Psoas muscle (tissue), 8 donors: ENCODE results near the gene KLC3. TPM values are rescaled to one million over a fixed set of nuclear protein-coding genes. Genes with fewer than 3 reads are reported as not detected.

Experiments used
- ATAC-seq, 4 donors: fragments of 200-7000 bp; cut with Tn5 transposase; one replicate each; pipeline ENCODE4 v1.9.1; 2020; ENCODE audit warnings: moderate library complexity in 3 of 4, mild to moderate bottlenecking in 2 of 4
- DNase-seq, 2 donors: peaks; one replicate each; pipeline ENCODE4 v3.0.0-alpha.2; 2020
- H3K27ac ChIP-seq: fragments of 200-600 bp; one replicate; pipeline ENCODE4 v1.8.0; 2022
- H3K27me3 ChIP-seq, 3 donors: fragments of 200-600 bp in 1 of 3; one replicate each; pipeline versions ENCODE4 v1.6.1 to v1.8.0; 2013 to 2022; ENCODE audit warnings: low read length in 2 of 3, mild to moderate bottlenecking in 2 of 3, moderate library complexity in 1 of 3; ENCODE audit not compliant: insufficient read depth in 3 of 3
- H3K36me3 ChIP-seq, 2 donors: fragments of 200-600 bp in 1 of 2; one replicate each; pipeline versions ENCODE4 v1.6.1 to v1.8.0; 2013 to 2022; ENCODE audit warnings: low read depth in 1 of 2, mild to moderate bottlenecking in 1 of 2, moderate library complexity in 1 of 2; ENCODE audit not compliant: insufficient read depth in 1 of 2
- H3K4me1 ChIP-seq: fragments of 200-600 bp; one replicate; pipeline ENCODE4 v1.8.0; 2022
- H3K4me3 ChIP-seq: fragments of 200-600 bp; one replicate; pipeline ENCODE4 v1.8.0; 2022; ENCODE audit warnings: mild to moderate bottlenecking
- H3K9me3 ChIP-seq: fragments of 200-600 bp; one replicate; pipeline ENCODE4 v1.8.0; 2022
- CTCF ChIP-seq: fragments of 200-600 bp; IDR thresholded peaks from one replicate; pipeline ENCODE4 v1.8.0; 2022; ENCODE audit warnings: antibody characterized with exemption
- WGBS, 3 donors: extraction: QIAGEN DNeasy Blood & Tissue Kit; methylation state at CpG; one replicate each; pipeline versions ENCODE4 v1.1.6 to v1.1.7; 2013; 5-methylcytosine and 5-hydroxymethylcytosine counted together
- intact Hi-C, 2 donors: fragments of 100-400 bp; cut with DNase I; formaldehyde crosslinking; loops; one replicate each; pipeline versions ENCODE4 v1.11.0 to v1.14.2; 2022
- polyA plus RNA-seq, 3 donors: library from polyadenylated mRNA; stranded (reverse); fragments of 200-250 nt; gene quantifications; one replicate each; pipeline ENCODE4 v1.2.3, GENCODE V29; 2013
- total RNA-seq, 4 donors: library from RNA; stranded (reverse); fragmentation: NEBNext Ultra II Directional in 2 of 4; extraction: Animal tissue kit (Norgen Biotek cat#: 25700) in 2 of 4; gene quantifications; one replicate each; pipeline versions ENCODE4 v1.2.1 to v1.2.4, GENCODE V29; 2021 to 2023
- donor health status: healthy with polysubstance abuse.
- donor health status: DM: no; HTN: no; CAD: no; lungs with moderate emphysema.
- donor health status: Bipolar disorder and iron deficiency.
- donor health status: healthy.
- donor health status: DM: yes; HTN: yes; CAD: no.
- donor health status: DM: no; HTN: no; CAD: no.
- donor health status: DM: no; HTN: no; CAD: no.
- donor health status: DM: yes; HTN: yes; CAD: no.

Gene KLC3
- total and polyA plus RNA-seq, 7 donors: 0.03 to 0.27 (median 0.08) TPM; not detected in 3

GRCh38 chr19:45348367-45349125 lies 8.0 kb downstream of the KLC3 start:
- no peak for DNase-seq
- no peak for ATAC-seq
- Histone ChIP-seq H3K4me1 (no peaks in the 10 kb centered on the region), H3K9me3 (no peaks in the 10 kb centered on the region), H3K27ac (no peak overlapping the region), H3K27me3 (peaks cover 0 to 5% (median 5%) of the 10 kb centered on the region in 3 donors), H3K36me3 (peaks cover 2 to 23% of the 10 kb centered on the region in 2 donors), H3K4me3 (no peak overlapping the region)
- 69 to 71% (median 71%) methylated on average over 20 to 23 of the region's 23 CpGs for WGBS, 3 donors
- TF ChIP-seq CTCF: no peak
- intact Hi-C loops: no loop called here

GRCh38 chr19:45349126-45349415 lies 8.5 kb downstream of the KLC3 start:
- Histone ChIP-seq H3K27me3 (peaks cover 0 to 5% (median 5%) of the 10 kb centered on the region in 3 donors), H3K9me3 (no peaks in the 10 kb centered on the region), H3K4me3 (no peak overlapping the region), H3K4me1 (no peaks in the 10 kb centered on the region), H3K27ac (no peak overlapping the region), H3K36me3 (peaks cover 2 to 29% of the 10 kb centered on the region in 2 donors)
- no peak for TF ChIP-seq CTCF
- ATAC-seq (no peak), DNase-seq (no peak)
- WGBS, 3 donors: 62 to 75% (median 64%) methylated on average over 3 of the region's 3 CpGs
- intact Hi-C loops: no loop called here

GRCh38 chr19:45349430-45349941 lies 8.9 kb downstream of the KLC3 start:
- H3K4me3 ChIP-seq: no peak overlapping the region
- 83 to 91% (median 86%) methylated on average over 17 of the region's 17 CpGs for WGBS, 3 donors
- H3K36me3 ChIP-seq: peaks cover 2 to 33% of the 10 kb centered on the region in 2 donors
- intact Hi-C loops: no loop called here
- TF ChIP-seq CTCF: no peak
- DNase-seq: no peak
- no peak for ATAC-seq
- H3K27ac ChIP-seq: no peak overlapping the region
- no peaks in the 10 kb centered on the region for H3K9me3 ChIP-seq
- peaks cover 0 to 5% (median 5%) of the 10 kb centered on the region in 3 donors for H3K27me3 ChIP-seq
- H3K4me1 ChIP-seq: no peaks in the 10 kb centered on the region

GRCh38 chr19:45350477-45351058 lies 10.0 kb downstream of the KLC3 start:
- intact Hi-C loops: no loop called here
- Histone ChIP-seq H3K4me1 (no peaks in the 10 kb centered on the region), H3K36me3 (peaks cover 2 to 40% of the 10 kb centered on the region in 2 donors), H3K9me3 (no peaks in the 10 kb centered on the region), H3K27me3 (peaks cover 0 to 5% (median 5%) of the 10 kb centered on the region in 3 donors), H3K4me3 (no peak overlapping the region), H3K27ac (no peak overlapping the region)
- no peak for ATAC-seq
- 84 to 91% (median 89%) methylated on average over 17 of the region's 17 CpGs for WGBS, 3 donors
- no peak for TF ChIP-seq CTCF
- no peak for DNase-seq
